ENCODE measurements around the gene COL2A1.

Gene COL2A1

GRCh38 chr12:48026060-48026827, 22.0 kb upstream of the COL2A1 start:
- H3K4me3 ChIP-seq (ENCODE audit: low read depth, low read length), result no peak overlapping the region
- TF ChIP-seq CTCF (IDR thresholded peaks at IDR 0.05; ENCODE audit: insufficient read depth, low read depth, low read length, missing control alignments), result no peak
- no peak for DNase-seq (ENCODE audit: low read depth)

- DNase-seq (ENCODE audit: low read depth), result no peak
- H3K4me3 ChIP-seq (ENCODE audit: low read depth, low read length), result no peak overlapping the region
- no peak for TF ChIP-seq CTCF (IDR thresholded peaks at IDR 0.05; ENCODE audit: insufficient read depth, low read depth, low read length, missing control alignments)
Measured at GRCh38 chr12:48025281-48025680, 21.0 kb upstream of the COL2A1 start.

- H3K4me3 ChIP-seq (ENCODE audit: low read depth, low read length), result no peak overlapping the region
- no peak for TF ChIP-seq CTCF (IDR thresholded peaks at IDR 0.05; ENCODE audit: insufficient read depth, low read depth, low read length, missing control alignments)
- no peak for DNase-seq (ENCODE audit: low read depth)
Measured at GRCh38 chr12:48024735-48025134, 20.5 kb upstream of the COL2A1 start.

- no peak for TF ChIP-seq CTCF (IDR thresholded peaks at IDR 0.05; ENCODE audit: insufficient read depth, low read depth, low read length, missing control alignments)
- no peak overlapping the region for H3K4me3 ChIP-seq (ENCODE audit: low read depth, low read length)
- DNase-seq (ENCODE audit: low read depth), result no peak
Measured at GRCh38 chr12:48023386-48023785, 19.1 kb upstream of the COL2A1 start.

- no peak for TF ChIP-seq CTCF (IDR thresholded peaks at IDR 0.05; ENCODE audit: insufficient read depth, low read depth, low read length, missing control alignments)
- no peak overlapping the region for H3K4me3 ChIP-seq (ENCODE audit: low read depth, low read length)
- no peak for DNase-seq (ENCODE audit: low read depth)
Measured at GRCh38 chr12:48022676-48023385, 18.6 kb upstream of the COL2A1 start.

- DNase-seq (ENCODE audit: low read depth), result no peak
- H3K4me3 ChIP-seq (ENCODE audit: low read depth, low read length), result no peak overlapping the region
- TF ChIP-seq CTCF (IDR thresholded peaks at IDR 0.05; ENCODE audit: insufficient read depth, low read depth, low read length, missing control alignments), result no peak
Measured at GRCh38 chr12:48022180-48022521, 17.9 kb upstream of the COL2A1 start.

Data from GM12865 (cell line).